GM21526 (cell line): ENCODE measurements around the gene PHKA2.
"Not testable (repeated sequence)": the region's sequence is repeated elsewhere in the genome, so short reads cannot be mapped to it uniquely, and the experiment has no call there.

Experiments
- ATAC-seq: cut with Tn5 transposase; IDR thresholded peaks from one replicate; pipeline ENCODE4 v1.9.1; 2021; ENCODE audit warnings: moderate library complexity; ENCODE audit not compliant: unreplicated experiment, low FRiP score

The PHKA2 gene

DNA sequence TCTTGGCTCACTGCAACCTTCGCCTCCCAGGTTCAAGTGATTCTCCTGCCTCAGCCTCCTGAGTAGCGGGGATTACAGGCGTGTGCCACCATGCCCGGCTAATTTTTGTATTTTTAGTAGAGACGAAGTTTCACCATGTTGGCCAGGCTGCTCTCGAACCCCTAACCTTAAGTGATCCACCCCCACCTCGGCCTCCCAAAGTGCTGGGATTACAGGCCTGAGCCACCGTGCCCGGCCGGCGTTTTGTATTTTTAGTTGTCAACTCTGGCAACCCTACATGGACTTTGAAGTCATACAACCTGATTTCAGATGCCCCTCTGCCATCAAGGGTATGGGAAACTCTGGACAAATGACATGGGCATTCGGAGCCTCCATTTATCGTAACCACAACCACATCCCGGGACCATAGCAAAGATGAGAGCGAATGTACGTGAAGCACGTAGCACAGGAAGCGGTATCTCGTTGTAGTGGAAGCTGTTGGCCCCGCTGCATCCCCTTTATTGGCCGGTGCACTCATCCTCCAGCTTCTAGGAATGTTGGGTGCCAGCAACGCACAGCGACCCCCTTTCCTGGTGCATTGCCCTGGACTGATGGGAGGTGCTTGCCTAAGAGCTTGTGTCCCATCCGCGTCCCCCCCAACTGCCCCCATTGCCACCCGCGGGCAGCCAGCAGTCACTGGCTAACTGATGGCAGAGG, 109.2 kb downstream of the PHKA2 start:
- ATAC-seq = no peak

DNA sequence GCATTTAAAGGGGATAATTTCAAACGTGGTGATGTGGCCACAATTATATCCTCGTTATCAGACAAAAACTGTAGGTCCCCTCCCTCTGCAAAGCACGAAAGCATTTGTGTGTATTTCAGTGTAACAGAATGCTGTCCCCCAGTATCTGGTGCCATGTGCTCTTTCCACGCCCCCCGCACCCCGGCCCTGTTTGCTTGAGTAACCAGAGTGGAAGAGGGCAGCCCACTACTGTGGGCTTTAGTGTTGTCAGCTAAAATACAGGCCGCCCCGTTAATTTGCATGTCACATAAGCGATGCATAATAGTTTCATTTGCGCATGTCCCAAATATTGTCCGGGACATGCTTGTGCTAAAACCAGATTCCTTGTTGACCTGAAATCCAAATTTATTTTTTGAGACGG, 110.1 kb downstream of the PHKA2 start:
- ATAC-seq = no peak

DNA sequence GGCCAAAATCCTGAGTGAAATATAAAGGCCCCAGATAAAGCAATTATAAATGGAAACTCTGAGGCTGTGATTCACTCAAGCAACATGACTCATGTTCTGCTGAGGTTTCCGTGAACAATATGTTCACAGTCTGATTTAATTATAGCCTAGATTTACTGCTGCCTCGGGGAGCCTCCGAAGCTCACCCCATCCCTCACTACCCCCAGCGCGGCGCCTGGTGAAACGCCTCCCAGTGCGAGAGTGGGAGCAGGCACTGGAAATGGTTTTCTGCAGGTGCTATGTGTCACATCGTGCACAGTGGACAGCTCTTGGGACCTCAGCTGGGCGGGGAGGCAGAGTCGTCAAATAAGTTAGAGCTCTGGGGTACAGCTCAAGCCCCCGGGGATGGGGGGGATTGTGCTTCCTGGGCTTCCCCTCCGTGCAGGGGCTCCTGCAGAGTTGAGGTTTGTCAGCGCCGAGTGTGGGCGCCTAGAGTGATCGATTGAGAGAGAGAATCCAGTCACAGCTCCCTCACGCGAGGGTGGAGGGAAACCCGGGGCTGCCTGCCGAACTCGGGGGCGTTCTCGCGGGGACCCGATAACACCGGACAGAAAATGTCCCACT, 110.6 kb downstream of the PHKA2 start:
- ATAC-seq = no peak

DNA sequence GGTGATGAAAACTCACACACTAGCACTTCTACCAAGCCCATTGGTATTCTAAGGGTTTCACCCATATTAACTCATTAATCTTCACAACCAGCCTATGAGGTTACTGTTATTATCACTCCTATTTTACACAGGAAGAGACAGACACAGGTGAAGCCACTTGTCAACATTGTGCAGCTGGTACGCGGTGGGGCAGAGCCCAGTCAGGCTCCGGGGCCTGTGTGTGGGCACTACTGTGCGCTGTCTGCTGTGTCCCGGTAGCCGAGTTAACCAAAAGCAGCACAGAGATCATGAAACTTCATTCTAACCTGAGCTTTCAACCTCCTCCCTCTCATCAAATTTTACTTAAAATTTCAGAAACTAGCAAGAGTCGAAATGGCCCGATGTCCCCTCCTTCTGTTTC, 111.3 kb downstream of the PHKA2 start:
- no peak for ATAC-seq

DNA sequence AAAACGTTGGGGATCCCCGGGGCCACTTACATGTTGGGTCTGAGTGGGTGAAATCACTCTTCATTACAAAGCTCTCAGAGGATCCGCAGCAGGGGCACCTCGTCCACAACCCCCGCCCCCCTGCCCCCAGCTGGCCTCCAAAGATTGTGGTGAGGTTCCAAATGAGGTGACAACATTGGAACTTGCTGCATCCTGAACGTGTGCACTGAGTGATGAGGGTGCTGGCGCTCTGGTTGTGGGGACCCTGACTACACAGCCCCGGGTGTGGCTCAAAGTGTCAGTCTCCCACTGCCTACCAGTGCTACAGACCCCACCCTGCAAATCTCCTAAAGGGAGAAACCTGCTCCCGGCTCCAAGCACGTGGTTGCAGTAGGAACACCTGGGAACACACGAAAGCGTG, 111.9 kb downstream of the PHKA2 start:
- no peak for ATAC-seq

DNA sequence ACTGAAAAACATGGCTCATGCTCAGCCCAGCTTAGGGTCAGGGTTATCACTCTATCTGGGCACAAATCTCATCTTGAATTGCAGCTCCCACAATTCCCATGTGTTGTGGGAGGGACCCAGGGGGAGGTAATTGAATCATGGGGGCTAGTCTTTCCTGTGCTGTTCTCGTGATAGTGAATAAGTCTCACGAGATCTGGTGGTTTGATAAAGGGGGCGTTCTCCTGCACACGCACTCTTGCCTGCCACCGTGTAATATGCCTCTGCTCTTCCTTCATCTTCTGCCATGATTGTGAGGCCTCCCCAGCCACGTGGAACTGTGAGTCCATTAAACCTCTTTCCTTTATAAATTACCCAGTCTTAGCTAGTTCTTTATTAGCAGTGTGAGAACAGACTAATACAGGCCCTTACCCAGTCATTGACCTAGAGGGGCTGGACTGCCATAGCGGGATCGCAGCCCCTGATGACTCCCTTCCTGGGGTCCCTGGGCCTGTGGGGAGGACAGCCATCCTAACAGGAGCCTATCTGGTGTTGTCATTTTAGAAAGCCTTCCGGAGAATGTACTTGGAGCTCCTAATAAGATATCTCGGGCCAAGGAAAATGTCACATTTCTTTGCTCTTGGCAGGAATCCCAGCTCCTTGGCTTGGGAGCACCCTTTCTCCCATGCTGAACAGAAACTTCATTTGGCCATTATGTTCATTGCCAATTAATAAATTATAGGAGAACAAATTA, 112.6 kb downstream of the PHKA2 start:
- no peak for ATAC-seq

DNA sequence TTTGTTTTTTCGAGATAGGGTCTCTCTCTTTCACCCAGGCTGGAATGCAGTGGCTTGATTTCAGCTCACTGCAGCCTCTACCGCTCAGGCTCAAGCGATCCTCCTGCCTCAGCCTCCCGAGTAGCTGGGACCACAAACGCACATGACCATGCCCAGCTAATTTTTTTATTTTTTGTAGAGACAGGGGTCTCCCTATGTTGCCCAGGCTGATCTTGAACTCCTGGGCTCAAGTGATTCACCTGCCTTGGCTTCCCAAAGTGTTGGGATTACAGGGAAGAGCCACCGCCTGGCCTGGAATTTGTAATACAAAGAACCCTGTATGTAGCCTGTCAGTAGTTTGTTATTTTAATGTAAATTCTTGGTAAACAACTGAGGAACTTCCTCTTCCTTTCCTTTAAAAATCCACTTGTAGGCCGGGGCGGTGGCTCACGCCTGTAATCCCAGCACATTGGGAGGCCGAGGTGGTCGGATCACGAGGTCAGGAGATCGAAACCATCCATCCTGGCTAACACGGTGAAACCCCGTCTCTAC, 119.5 kb downstream of the PHKA2 start:
- ATAC-seq = no peak

DNA sequence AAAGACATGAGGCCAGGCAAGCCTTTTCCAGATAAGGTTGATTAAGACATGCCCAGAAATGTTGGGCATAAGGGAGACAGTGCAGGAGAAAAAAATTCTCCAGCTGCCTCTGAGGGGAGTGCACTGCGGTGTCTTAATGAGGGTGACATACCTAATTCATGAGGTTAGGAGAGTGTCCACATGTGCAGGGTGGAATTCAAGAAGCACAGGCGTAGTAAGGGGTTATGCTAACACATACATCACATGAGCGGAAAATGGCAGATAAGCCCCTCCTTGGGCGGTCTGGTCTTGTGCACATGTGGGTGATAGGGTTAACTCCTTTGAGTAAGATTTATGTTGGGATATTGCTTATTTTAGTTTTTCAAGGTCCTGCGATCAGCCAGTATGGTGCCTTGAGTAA, 122.4 kb downstream of the PHKA2 start:
- no peak for ATAC-seq

DNA sequence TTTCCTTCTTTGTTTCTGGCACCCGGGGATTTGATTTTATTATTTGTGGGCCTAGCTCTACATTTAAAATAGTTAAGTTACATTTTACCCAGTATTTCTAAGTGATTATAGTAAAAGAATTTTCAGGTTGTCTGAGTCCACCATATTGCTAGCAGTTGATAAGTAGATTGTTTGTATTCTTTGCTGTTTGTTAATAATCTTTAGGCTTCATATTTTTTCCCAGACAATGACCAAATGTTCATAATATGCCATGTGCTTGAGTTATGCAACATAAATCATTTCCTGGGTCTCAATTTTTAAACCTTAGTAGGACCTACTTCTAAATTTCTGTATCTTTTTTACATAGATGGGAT, 127.3 kb downstream of the PHKA2 start:
- ATAC-seq = no peak

DNA sequence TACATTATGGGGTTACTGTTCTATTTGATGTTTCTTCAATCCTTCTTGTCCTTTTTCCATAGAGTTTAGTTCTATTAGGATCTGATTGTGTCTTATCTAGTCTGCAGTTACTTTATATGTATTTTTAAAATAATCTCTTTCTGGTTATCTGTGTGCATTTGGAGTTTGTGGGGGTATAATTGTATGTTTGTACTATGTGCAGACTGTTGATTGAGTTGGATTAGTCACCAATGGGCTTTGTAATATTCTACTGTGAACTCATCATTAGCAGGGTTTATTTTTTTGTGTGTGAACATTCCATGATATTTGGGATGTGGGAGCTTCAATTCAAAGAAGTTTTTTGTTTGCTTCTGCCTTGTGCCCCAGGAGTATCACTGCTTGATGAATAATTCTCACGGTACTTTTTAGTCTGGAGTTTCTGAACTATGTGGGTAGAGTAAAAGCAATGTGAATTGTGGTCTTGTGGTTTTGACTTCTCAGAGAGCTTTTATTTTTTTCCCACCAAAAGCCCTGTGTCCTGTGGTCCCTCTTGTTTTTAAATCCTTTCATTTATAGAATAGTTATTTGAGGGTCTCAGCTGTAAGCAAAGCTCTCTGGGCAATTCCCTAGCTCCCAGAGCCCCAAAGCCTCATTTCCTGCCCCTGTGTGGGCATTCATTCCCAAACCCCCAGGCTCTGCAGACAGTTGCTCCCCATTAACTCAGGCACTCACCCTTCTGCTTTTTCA, 127.8 kb downstream of the PHKA2 start:
- ATAC-seq = peak; percentile 91

DNA sequence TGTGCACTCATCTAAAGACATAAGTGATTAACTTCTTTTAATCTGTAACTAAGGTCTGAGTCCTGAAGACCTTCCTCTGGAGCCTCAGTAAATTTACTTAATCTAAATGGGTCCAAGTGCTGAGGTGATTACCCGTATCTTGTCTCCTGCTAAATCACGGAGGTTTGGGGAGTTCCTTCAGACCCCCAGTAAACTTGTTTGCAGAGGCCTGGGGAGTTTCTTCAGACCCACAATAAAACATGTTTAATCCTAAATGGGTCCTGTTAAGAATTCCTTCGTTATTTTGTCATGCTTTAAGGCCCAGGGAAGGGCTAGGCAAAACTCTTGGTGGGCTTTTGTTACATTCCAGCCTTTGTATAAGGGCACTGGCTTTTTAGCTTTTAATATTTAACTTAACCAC, 136.0 kb downstream of the PHKA2 start:
- ATAC-seq = not testable (repeated sequence)
